ENCODE measurements around the gene PGR.

PGR gene

DNA sequence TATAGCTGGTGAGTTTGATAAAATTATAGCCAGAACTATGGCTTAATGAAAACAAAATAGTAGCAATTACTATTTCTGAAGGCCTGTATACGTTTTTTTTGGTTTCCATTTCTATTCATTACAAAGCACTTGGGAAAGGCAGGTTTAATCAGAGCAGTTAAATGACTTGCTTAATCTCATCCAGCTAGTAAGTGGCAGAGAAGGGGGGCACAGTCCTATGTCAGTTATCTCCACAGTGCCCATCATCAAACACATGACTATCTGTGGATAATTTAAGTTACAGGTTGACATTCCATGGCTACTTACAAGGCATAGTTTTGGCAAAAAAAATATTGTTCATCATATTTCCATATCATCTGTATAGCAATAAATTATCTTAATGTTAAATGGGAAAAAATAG, 93.7 kb downstream of the PGR start:
- Histone ChIP-seq H3K36me3 (ENCODE audit: low read length) (no peaks in the 10 kb centered on the region), H2AFZ (ENCODE audit: low read depth, low read length, severe bottlenecking) (no peak overlapping the region), H4K20me1 (ENCODE audit: low read depth, low read length) (no peaks in the 10 kb centered on the region), H3K9me3 (ENCODE audit: insufficient read depth, low read length) (no peaks in the 10 kb centered on the region), H3K4me2 (ENCODE audit: low read depth, low read length, poor library complexity, severe bottlenecking) (no peak overlapping the region), H3K27ac (ENCODE audit: low read depth, low read length) (no peak overlapping the region), H3F3A (ENCODE audit: insufficient read depth) (no peaks in the 10 kb centered on the region), H3K4me3 (ENCODE audit: insufficient read depth, low read length, poor library complexity, severe bottlenecking) (no peak overlapping the region), H3K9me2 (replicated peaks; ENCODE audit: insufficient read depth, low read length) (no peaks in the 10 kb centered on the region), H3K79me2 (ENCODE audit: insufficient read depth, low read length) (no peaks in the 10 kb centered on the region), H3K27me3 (ENCODE audit: low read length) (no peaks in the 10 kb centered on the region), H3K9ac (ENCODE audit: low read length) (no peak overlapping the region)
- TF ChIP-seq, protein P1, sequence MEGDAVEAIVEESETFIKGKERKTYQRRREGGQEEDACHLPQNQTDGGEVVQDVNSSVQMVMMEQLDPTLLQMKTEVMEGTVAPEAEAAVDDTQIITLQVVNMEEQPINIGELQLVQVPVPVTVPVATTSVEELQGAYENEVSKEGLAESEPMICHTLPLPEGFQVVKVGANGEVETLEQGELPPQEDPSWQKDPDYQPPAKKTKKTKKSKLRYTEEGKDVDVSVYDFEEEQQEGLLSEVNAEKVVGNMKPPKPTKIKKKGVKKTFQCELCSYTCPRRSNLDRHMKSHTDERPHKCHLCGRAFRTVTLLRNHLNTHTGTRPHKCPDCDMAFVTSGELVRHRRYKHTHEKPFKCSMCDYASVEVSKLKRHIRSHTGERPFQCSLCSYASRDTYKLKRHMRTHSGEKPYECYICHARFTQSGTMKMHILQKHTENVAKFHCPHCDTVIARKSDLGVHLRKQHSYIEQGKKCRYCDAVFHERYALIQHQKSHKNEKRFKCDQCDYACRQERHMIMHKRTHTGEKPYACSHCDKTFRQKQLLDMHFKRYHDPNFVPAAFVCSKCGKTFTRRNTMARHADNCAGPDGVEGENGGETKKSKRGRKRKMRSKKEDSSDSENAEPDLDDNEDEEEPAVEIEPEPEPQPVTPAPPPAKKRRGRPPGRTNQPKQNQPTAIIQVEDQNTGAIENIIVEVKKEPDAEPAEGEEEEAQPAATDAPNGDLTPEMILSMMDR (IDR thresholded peaks at IDR 0.05; ENCODE audit: insufficient read depth, low read length, poor library complexity, severe bottlenecking), result no peak
- TF ChIP-seq EZH2phosphoT487 (conservative IDR thresholded peaks at IDR 0.05; ENCODE audit: low read length), result no peak

DNA sequence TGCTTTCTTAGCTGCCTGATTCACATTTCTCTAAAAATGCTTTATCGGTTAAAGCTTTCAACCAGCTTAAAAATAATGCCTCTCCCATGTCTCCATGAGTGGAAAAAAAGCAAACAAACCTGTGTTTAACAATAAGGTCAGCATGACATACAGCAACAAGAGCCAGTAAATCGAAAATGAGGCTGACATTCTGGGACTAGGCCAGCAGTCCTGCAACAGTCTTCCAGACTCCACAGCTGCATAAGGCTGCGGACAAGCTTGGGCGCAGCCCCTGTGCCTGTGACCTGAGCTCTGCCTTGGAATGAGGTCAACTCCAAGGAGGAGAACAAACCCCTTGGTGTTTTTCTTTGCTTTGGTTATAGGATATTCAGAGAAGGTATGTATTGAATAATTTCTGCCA, 95.5 kb downstream of the PGR start:
- Histone ChIP-seq H3K9ac (ENCODE audit: low read length) (no peak overlapping the region), H3K27me3 (ENCODE audit: low read length) (no peaks in the 10 kb centered on the region), H3K36me3 (ENCODE audit: low read length) (no peaks in the 10 kb centered on the region), H3K4me2 (ENCODE audit: low read depth, low read length, poor library complexity, severe bottlenecking) (no peak overlapping the region), H3F3A (ENCODE audit: insufficient read depth) (no peaks in the 10 kb centered on the region), H3K9me2 (replicated peaks; ENCODE audit: insufficient read depth, low read length) (no peaks in the 10 kb centered on the region), H3K9me3 (ENCODE audit: insufficient read depth, low read length) (no peaks in the 10 kb centered on the region), H2AFZ (ENCODE audit: low read depth, low read length, severe bottlenecking) (no peak overlapping the region), H3K79me2 (ENCODE audit: insufficient read depth, low read length) (no peaks in the 10 kb centered on the region), H4K20me1 (ENCODE audit: low read depth, low read length) (no peaks in the 10 kb centered on the region), H3K4me3 (ENCODE audit: insufficient read depth, low read length, poor library complexity, severe bottlenecking) (no peak overlapping the region), H3K27ac (ENCODE audit: low read depth, low read length) (no peak overlapping the region)
- TF ChIP-seq, protein P1 (IDR thresholded peaks at IDR 0.05; ENCODE audit: insufficient read depth, low read length, poor library complexity, severe bottlenecking), result no peak
- no peak for TF ChIP-seq EZH2phosphoT487 (conservative IDR thresholded peaks at IDR 0.05; ENCODE audit: low read length)

DNA sequence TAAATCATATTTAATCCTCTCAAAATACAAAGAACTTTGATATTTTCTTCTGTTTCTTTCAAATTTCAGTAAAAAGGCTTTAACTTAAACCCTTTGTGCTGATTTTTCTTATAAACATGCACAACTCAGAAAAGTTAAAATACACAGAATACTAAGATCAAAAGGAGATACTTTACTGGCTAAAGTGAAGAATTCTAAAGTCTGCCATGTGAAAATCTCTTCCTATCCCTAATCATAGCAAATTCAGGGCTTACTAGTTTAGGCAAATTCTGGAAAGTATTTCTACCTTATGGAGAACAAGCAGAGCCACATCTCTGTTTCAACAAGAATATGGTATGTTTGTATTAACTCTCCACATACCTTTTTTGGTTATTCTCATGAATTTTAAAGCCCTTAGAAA, 96.6 kb downstream of the PGR start:
- TF ChIP-seq, protein P1 (IDR thresholded peaks at IDR 0.05; ENCODE audit: insufficient read depth, low read length, poor library complexity, severe bottlenecking), result no peak
- TF ChIP-seq EZH2phosphoT487 (conservative IDR thresholded peaks at IDR 0.05; ENCODE audit: low read length), result no peak
- no peaks in the 10 kb centered on the region for H3F3A ChIP-seq (ENCODE audit: insufficient read depth)
- no peak overlapping the region for H3K4me3 ChIP-seq (ENCODE audit: insufficient read depth, low read length, poor library complexity, severe bottlenecking)
- no peak overlapping the region for H3K27ac ChIP-seq (ENCODE audit: low read depth, low read length)
- H4K20me1 ChIP-seq (ENCODE audit: low read depth, low read length), result no peaks in the 10 kb centered on the region
- H3K36me3 ChIP-seq (ENCODE audit: low read length), result no peaks in the 10 kb centered on the region
- no peak overlapping the region for H3K4me2 ChIP-seq (ENCODE audit: low read depth, low read length, poor library complexity, severe bottlenecking)
- H3K27me3 ChIP-seq (ENCODE audit: low read length), result no peaks in the 10 kb centered on the region
- H3K9ac ChIP-seq (ENCODE audit: low read length), result no peak overlapping the region
- no peaks in the 10 kb centered on the region for H3K9me3 ChIP-seq (ENCODE audit: insufficient read depth, low read length)
- H3K79me2 ChIP-seq (ENCODE audit: insufficient read depth, low read length), result no peaks in the 10 kb centered on the region
- H3K9me2 ChIP-seq (replicated peaks; ENCODE audit: insufficient read depth, low read length), result no peaks in the 10 kb centered on the region
- no peak overlapping the region for H2AFZ ChIP-seq (ENCODE audit: low read depth, low read length, severe bottlenecking)

Measured in SU-DHL-6 (cell line).